MCF 10A (cell line): ENCODE results near the gene SND1. TPM values are rescaled to one million over a fixed set of nuclear protein-coding genes. Genes with fewer than 3 reads are reported as not detected.
A peak's percentile ranks its signal among the peaks of the same experiment; 100 is the strongest.

Experiments
- BruUV-seq: library from RNA; stranded (reverse); fragments of 400-500 nt; replicated peaks from 2 replicates; lab custom pipeline; 2021; lab: Mats Ljungman, UMichigan
- CTCF ChIA-PET: fragments of 300-600 bp; sonication (Branson Sonifier 250); formaldehyde crosslinking; extraction: SDS; loops from one replicate; lab custom pipeline; 2021; ENCODE audit warnings: antibody characterized with exemption, inconsistent platforms; lab: Yijun Ruan, JAX
- POLR2A ChIA-PET: fragments of 300-600, 350-650 bp; sonication (Branson Sonifier 250); formaldehyde crosslinking; extraction: SDS; loops from one replicate; lab custom pipeline; 2020; ENCODE audit warnings: antibody characterized with exemption, inconsistent platforms; lab: Yijun Ruan, JAX
- DNase-seq: peaks from one replicate; pipeline ENCODE4 v3.0.0-alpha.2; 2018; ENCODE audit not compliant: unreplicated experiment
- H3K27ac Mint-ChIP-seq: one replicate; pipeline ENCODE4 v1.8.0; 2022; ENCODE audit warnings: mild to moderate bottlenecking, low read depth, mixed read lengths; ENCODE audit not compliant: unreplicated experiment
- H3K27me3 Mint-ChIP-seq: one replicate; pipeline ENCODE4 v1.8.0; 2022; ENCODE audit warnings: mixed read lengths; ENCODE audit not compliant: insufficient read depth, unreplicated experiment
- H3K36me3 Mint-ChIP-seq: one replicate; pipeline ENCODE4 v1.8.0; 2022; ENCODE audit warnings: mild to moderate bottlenecking, moderate library complexity, mixed read lengths; ENCODE audit not compliant: insufficient read depth, unreplicated experiment
- H3K4me1 Mint-ChIP-seq: one replicate; pipeline ENCODE4 v1.8.0; 2022; ENCODE audit warnings: mixed read lengths; ENCODE audit not compliant: insufficient read depth, unreplicated experiment
- H3K4me3 Mint-ChIP-seq: one replicate; pipeline ENCODE4 v1.8.0; 2022; ENCODE audit warnings: mild to moderate bottlenecking, moderate library complexity, mixed read lengths; ENCODE audit not compliant: unreplicated experiment
- H3K9me3 Mint-ChIP-seq: one replicate; pipeline ENCODE4 v1.8.0; 2022; ENCODE audit warnings: mixed read lengths; ENCODE audit not compliant: unreplicated experiment
- intact Hi-C: fragments of 100-400 bp; cut with micrococcal nuclease; formaldehyde crosslinking; loops from 2 replicates; pipeline ENCODE4 v1.14.1; 2022
- total RNA-seq: library from RNA; stranded (reverse); gene quantifications from 2 replicates; pipeline ENCODE4 v1.2.3, GENCODE V29; 2022
- TF ChIP-seq, protein P1 (sequence below): fragments of 200-600 bp; IDR thresholded peaks from one replicate; pipeline ENCODE4 v1.8.0; 2022; ENCODE audit warnings: antibody characterized with exemption, mild to moderate bottlenecking; ENCODE audit not compliant: unreplicated experiment

The SND1 gene
- total RNA-seq, 1 experiment from 2014 or later, result 297 TPM

DNA sequence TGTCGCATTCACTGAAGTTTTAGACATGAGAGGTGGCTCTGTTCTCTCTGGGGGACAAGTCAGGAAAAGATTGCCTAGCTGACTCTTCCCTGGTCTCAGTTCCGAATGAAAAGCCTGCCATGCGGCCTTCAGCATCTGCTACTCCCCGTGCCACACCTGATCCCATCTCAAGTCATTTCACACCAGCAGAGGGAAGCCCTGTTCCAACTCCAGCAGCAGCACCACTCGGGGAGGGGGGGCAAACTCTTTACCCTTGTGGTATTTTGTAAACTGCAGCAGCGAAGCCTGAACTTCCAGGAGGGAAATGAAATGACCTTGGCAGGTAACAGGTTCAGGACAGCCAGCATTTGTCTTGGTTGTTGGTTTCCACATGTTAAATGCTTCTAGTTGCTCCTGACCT is 365.5 kb downstream of the SND1 start:
- no TSS peak for BruUV-seq

DNA sequence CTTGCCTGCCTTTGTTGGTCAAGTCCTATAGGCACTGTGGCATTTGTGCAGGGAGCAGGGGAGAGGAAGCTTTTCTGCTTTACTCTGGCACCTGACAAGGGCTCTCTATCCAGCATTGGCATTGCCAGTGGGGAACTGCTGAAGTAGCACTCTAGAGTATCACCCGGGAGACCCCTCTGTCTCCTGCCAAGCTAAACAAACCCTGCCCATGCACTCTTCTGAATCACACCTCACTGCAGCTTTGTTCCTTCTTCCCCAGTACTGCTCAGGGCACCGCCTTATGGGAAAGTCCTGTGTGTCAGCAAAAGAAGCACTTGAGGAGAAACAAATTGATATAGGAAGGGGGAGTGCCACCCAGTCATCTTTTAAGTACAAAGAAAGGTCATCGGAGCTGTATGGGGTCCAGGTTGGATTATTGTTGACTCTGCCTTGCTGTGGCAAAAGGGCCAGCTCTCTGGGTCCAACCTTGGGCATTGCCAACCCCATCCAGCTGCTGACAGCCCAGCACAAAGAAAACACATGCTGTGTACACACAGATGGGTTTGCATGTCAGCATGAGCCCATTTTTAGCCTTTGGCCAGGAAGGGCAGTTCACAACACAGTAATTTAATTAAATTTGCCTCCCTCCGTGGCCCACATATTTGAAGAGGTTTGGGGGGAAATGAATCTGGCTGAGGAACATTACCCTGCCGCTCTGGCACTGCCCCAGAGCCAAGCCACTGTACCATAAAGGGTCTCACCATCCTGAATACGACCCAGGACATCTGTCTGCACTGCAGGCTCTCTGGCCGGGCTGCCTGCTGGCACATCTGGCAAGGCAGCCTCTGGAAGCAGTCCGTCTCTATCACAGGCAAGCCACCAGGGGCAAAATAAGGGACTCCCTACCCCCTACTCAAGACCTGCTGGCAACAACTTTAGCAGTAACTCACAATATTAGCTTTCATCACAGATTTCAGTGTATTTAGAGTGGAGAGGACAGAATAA is 366.2 kb downstream of the SND1 start:
- POLR2A ChIA-PET, result interaction anchor here (0.7 to 1.3 kb wide), 3 partner anchors 11 to 91 kb away, joined by 3 to 6 read pairs (median 3); no protein-coding TSS in a partner anchor
- DNase-seq, result peak; percentile 87
- Mint-ChIP-seq H3K4me3 (no peak overlapping the region), H3K27ac (peak overlapping the region; percentile 78), H3K27me3 (no peaks in the 10 kb centered on the region), H3K9me3 (no peaks in the 10 kb centered on the region), H3K36me3 (peaks cover 8% of the 10 kb centered on the region), H3K4me1 (peaks cover 55% of the 10 kb centered on the region)
- TF ChIP-seq, protein P1, sequence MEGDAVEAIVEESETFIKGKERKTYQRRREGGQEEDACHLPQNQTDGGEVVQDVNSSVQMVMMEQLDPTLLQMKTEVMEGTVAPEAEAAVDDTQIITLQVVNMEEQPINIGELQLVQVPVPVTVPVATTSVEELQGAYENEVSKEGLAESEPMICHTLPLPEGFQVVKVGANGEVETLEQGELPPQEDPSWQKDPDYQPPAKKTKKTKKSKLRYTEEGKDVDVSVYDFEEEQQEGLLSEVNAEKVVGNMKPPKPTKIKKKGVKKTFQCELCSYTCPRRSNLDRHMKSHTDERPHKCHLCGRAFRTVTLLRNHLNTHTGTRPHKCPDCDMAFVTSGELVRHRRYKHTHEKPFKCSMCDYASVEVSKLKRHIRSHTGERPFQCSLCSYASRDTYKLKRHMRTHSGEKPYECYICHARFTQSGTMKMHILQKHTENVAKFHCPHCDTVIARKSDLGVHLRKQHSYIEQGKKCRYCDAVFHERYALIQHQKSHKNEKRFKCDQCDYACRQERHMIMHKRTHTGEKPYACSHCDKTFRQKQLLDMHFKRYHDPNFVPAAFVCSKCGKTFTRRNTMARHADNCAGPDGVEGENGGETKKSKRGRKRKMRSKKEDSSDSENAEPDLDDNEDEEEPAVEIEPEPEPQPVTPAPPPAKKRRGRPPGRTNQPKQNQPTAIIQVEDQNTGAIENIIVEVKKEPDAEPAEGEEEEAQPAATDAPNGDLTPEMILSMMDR, result no peak
- BruUV-seq, result no TSS peak
- CTCF ChIA-PET, result interaction anchor here (0.6 to 4.1 kb wide), 8 partner anchors 17 to 190 kb away, joined by 3 to 27 read pairs (median 5); no protein-coding TSS in a partner anchor
- intact Hi-C loops, result loop anchor here (1.0 kb wide), 1 partner anchor 190 kb away; no protein-coding TSS in a partner anchor

More for the DNA sequence above, 365.5 kb downstream of the SND1 start:
- TF ChIP-seq, protein P1, result no peak
- Mint-ChIP-seq H3K9me3 (no peaks in the 10 kb centered on the region), H3K4me1 (peaks cover 48% of the 10 kb centered on the region), H3K27ac (peak overlapping the region; percentile 31), H3K36me3 (peaks cover 15% of the 10 kb centered on the region), H3K4me3 (no peak overlapping the region), H3K27me3 (no peaks in the 10 kb centered on the region)
- POLR2A ChIA-PET, result interaction anchor here (1.2 to 1.3 kb wide), 2 partner anchors 11 to 17 kb away, joined by 3 to 6 read pairs; no protein-coding TSS in a partner anchor
- intact Hi-C loops, result no loop called here
- no peak for DNase-seq
- CTCF ChIA-PET, result interaction anchor here (0.6 to 4.1 kb wide), 6 partner anchors 16 to 191 kb away, joined by 3 to 27 read pairs (median 5); no protein-coding TSS in a partner anchor

DNA sequence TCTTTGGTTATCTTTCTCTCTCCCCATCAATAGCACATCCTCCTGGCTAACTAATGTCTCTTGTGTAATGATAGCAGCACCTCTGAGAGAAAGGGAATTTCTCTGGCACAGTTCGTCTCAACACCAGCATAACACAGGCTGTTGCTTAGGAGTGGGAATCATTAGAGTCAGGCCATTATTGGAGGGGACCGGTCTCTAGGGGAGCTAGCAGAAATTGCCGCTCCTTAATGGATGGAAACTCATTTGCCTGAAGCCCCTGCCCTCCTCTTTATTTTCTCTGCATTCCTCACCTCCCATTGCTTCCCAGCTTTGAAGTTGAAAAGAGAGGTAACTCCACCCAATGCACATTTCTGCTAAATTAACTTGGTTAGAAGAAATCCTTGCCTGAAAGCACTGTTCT is 367.3 kb downstream of the SND1 start:
- Mint-ChIP-seq H3K27ac (peak overlapping the region; percentile 78), H3K27me3 (no peaks in the 10 kb centered on the region), H3K4me3 (no peak overlapping the region), H3K4me1 (peaks cover 62% of the 10 kb centered on the region), H3K36me3 (peaks cover 7% of the 10 kb centered on the region), H3K9me3 (no peaks in the 10 kb centered on the region)
- BruUV-seq, result no TSS peak
- DNase-seq, result no peak
- ChIA-PET POLR2A (interaction anchor here (0.7 kb wide), 1 partner anchor 61 kb away, joined by 3 read pairs; no protein-coding TSS in a partner anchor), CTCF (interaction anchor here (1.0 to 4.1 kb wide), 3 partner anchors 8 to 189 kb away, joined by 5 to 27 read pairs (median 5); no protein-coding TSS in a partner anchor)
- TF ChIP-seq, protein P1, result no peak
- intact Hi-C loops, result no loop called here

DNA sequence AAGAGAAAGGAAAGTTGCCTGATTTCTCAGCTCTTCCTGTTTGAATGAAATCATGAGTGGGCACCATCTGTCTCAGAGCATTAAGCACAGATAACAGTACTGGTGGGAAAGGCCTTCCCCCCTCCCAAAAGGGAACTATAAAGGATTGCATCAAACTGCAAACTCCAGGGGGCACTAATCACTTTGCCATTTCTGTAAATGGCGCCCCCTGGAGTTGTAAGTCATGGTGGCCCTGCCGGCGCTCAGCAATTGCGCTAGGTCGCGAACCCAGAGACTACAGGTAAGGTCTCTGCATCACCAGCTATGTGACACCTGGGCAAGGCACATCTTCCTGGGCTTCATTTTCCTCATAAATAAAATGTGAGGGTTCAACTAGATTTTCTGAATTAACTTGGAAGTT is 368.2 kb downstream of the SND1 start:
- H3K27me3 Mint-ChIP-seq, result no peaks in the 10 kb centered on the region
- peaks cover 64% of the 10 kb centered on the region for H3K4me1 Mint-ChIP-seq
- H3K4me3 Mint-ChIP-seq, result no peak overlapping the region
- TF ChIP-seq, protein P1, result peak; percentile 27
- POLR2A ChIA-PET, result no interaction called here
- H3K9me3 Mint-ChIP-seq, result no peaks in the 10 kb centered on the region
- CTCF ChIA-PET, result interaction anchor here (1.1 to 4.1 kb wide), 3 partner anchors 9 to 300 kb away, joined by 3 to 27 read pairs (median 5); no protein-coding TSS in a partner anchor
- intact Hi-C loops, result no loop called here
- DNase-seq, result no peak
- peaks cover 16% of the 10 kb centered on the region for H3K36me3 Mint-ChIP-seq
- no peak overlapping the region for H3K27ac Mint-ChIP-seq
- no TSS peak for BruUV-seq
